CD4-positive, alpha-beta T cell (primary cell): Measurements from ENCODE around the gene CDC37L1. TPM values are rescaled to one million over a fixed set of nuclear protein-coding genes. Genes with fewer than 3 reads are reported as not detected.
A peak's percentile ranks its signal among the peaks of the same experiment; 100 is the strongest.

Experiments used
- ATAC-seq: fragments of 200-7000 bp; cut with Tn5 transposase; one replicate; pipeline ENCODE4 v1.10.0; 2022; ENCODE audit warnings: mild to moderate bottlenecking; ENCODE audit not compliant: poor library complexity
- CTCF ChIA-PET: fragments of 350-600 bp; sonication (Branson Sonifier 250); formaldehyde crosslinking; loops from one replicate; lab custom pipeline; 2021; ENCODE audit warnings: antibody characterized with exemption, inconsistent platforms; lab: Charles Lee
- POLR2A ChIA-PET: fragments of 350-600 bp; sonication (Branson Sonifier 250); formaldehyde crosslinking; loops from one replicate; lab custom pipeline; 2021; ENCODE audit warnings: antibody characterized with exemption, inconsistent platforms; lab: Charles Lee
- DNase-seq, 14 experiments: peaks; one replicate each; pipeline ENCODE4 v3.0.0-alpha.2; 2013 to 2020; ENCODE audit warnings: mixed read lengths in 2 of 14
- H3K27ac ChIP-seq, 2 donors: one replicate each; pipeline versions ENCODE4 v1.5.1 to v1.7.0; 2013; ENCODE audit warnings: low read length in 2 of 2, low read depth in 1 of 2, mild to moderate bottlenecking in 1 of 2
- H3K27me3 ChIP-seq, 2 experiments: 1 replicate in 1 of 2; 2 replicates in 1 of 2; pipeline versions ENCODE4 v1.6.1 to v1.7.0; 2013; ENCODE audit warnings: low read length in 2 of 2, control low read depth in 1 of 2, mild to moderate bottlenecking in 1 of 2, moderate library complexity in 1 of 2; ENCODE audit not compliant: insufficient read depth in 2 of 2, control insufficient read depth in 1 of 2
- H3K36me3 ChIP-seq: one replicate; pipeline ENCODE4 v1.6.1; 2013; ENCODE audit warnings: low read length, control low read depth; ENCODE audit not compliant: insufficient read depth
- H3K4me1 ChIP-seq: one replicate; pipeline ENCODE4 v1.6.1; 2013; ENCODE audit warnings: low read length, control low read depth; ENCODE audit not compliant: insufficient read depth
- H3K4me3 ChIP-seq: one replicate; pipeline ENCODE4 v1.5.1; 2013; ENCODE audit warnings: mild to moderate bottlenecking, low read length, moderate library complexity
- H3K9me3 ChIP-seq, 2 experiments: 1 replicate in 1 of 2; 2 replicates in 1 of 2; pipeline versions ENCODE4 v1.6.1 to v1.7.0; 2013; ENCODE audit warnings: low read length in 2 of 2, mild to moderate bottlenecking in 2 of 2, control low read depth in 1 of 2, moderate library complexity in 1 of 2; ENCODE audit not compliant: control insufficient read depth in 1 of 2, insufficient read depth in 1 of 2
- H3K27ac Mint-ChIP-seq: one replicate; pipeline ENCODE4 v1.8.0; 2020; ENCODE audit warnings: mixed read lengths
- H3K27me3 Mint-ChIP-seq: one replicate; pipeline ENCODE4 v1.8.0; 2021; ENCODE audit warnings: mixed read lengths
- H3K36me3 Mint-ChIP-seq: one replicate; pipeline ENCODE4 v1.8.0; 2021; ENCODE audit warnings: low read depth, mixed read lengths
- H3K4me1 Mint-ChIP-seq: one replicate; pipeline ENCODE4 v1.8.0; 2021; ENCODE audit warnings: low read depth, mixed read lengths
- H3K4me3 Mint-ChIP-seq: one replicate; pipeline ENCODE4 v1.8.0; 2020; ENCODE audit warnings: mild to moderate bottlenecking, mixed read lengths
- H3K9me3 Mint-ChIP-seq: one replicate; pipeline ENCODE4 v1.8.0; 2020; ENCODE audit warnings: mixed read lengths
- intact Hi-C, 2 experiments: fragments of 100-400 bp; cut with DNase I in 1 of 2; cut with micrococcal nuclease in 1 of 2; formaldehyde crosslinking; loops; one replicate each; pipeline versions ENCODE4 v1.15.1 to v1.9.0; 2023 to 2025; cut with DNase I, micrococcal nuclease
- total RNA-seq, 174 experiments: library from RNA in 2 of 174; stranded (reverse) in 2 of 174; gene quantifications; one replicate each; pipeline ENCODE4 v1.2.3 and lab custom pipeline; 2021 to 2026
- TF ChIP-seq, protein P1 (sequence below): fragments of 200-600 bp; IDR thresholded peaks from one replicate; pipeline ENCODE4 v1.8.0; 2022; ENCODE audit warnings: antibody characterized with exemption, mild to moderate bottlenecking

The CDC37L1 gene
- total RNA-seq, 2 experiments from 2014 or later: 49.1 to 53.4 TPM

DNA sequence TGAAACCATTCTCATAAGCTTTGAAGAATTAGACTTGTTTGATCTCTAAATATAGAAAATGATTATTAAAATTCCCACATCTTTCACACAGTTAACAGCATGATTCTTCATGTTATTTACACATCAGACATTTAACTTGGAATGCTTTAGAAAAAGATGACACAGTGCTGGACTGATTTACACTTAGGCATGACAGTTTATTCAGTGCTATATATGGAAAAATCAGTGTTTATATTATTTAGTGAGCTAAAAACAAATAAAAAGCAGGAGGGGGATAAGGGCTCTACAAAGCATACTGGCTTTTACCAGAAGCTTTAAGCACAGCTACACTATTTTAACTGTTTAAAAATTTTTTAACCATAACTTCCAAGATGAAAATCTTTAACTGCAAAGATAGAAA lies 30.0 kb downstream of the CDC37L1 start:
- no peak overlapping the region for H3K27ac ChIP-seq
- Mint-ChIP-seq H3K4me1 (no peaks in the 10 kb centered on the region), H3K36me3 (peaks cover 69% of the 10 kb centered on the region), H3K27ac (no peak overlapping the region), H3K4me3 (no peak overlapping the region), H3K9me3 (no peaks in the 10 kb centered on the region), H3K27me3 (no peaks in the 10 kb centered on the region)
- POLR2A ChIA-PET: interaction anchor here (1.1 kb wide), 1 partner anchor 30 kb away, joined by 5 read pairs; the partner anchor contains the start of gene CDC37L1
- intact Hi-C loops: no loop called here
- TF ChIP-seq, protein P1, sequence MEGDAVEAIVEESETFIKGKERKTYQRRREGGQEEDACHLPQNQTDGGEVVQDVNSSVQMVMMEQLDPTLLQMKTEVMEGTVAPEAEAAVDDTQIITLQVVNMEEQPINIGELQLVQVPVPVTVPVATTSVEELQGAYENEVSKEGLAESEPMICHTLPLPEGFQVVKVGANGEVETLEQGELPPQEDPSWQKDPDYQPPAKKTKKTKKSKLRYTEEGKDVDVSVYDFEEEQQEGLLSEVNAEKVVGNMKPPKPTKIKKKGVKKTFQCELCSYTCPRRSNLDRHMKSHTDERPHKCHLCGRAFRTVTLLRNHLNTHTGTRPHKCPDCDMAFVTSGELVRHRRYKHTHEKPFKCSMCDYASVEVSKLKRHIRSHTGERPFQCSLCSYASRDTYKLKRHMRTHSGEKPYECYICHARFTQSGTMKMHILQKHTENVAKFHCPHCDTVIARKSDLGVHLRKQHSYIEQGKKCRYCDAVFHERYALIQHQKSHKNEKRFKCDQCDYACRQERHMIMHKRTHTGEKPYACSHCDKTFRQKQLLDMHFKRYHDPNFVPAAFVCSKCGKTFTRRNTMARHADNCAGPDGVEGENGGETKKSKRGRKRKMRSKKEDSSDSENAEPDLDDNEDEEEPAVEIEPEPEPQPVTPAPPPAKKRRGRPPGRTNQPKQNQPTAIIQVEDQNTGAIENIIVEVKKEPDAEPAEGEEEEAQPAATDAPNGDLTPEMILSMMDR: no peak
- peaks cover 28% of the 10 kb centered on the region for H3K36me3 ChIP-seq
- no peak for ATAC-seq
- no peaks in the 10 kb centered on the region for H3K4me1 ChIP-seq
- no peak overlapping the region for H3K4me3 ChIP-seq
- CTCF ChIA-PET: interaction anchor here (1.3 kb wide), 1 partner anchor 40 kb away, joined by 4 read pairs; no protein-coding TSS in a partner anchor
- DNase-seq: no peak
- no peaks in the 10 kb centered on the region for H3K27me3 ChIP-seq
- no peaks in the 10 kb centered on the region for H3K9me3 ChIP-seq

DNA sequence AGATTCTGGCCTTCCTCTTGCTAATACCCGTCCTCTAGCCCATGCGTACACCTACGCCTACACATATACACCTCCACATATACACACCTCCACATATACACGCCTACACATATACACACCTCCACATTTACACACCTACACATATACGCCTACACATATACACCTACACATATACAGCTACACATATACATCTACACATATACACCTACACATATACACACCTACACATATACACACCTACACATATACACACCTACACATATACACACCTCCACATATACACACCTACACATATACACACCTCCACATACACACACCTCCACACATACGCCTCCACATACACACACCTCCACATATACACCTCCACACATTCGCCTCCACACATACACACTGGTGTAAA lies 34.5 kb downstream of the CDC37L1 start:
- Histone ChIP-seq H3K36me3 (peaks cover 54% of the 10 kb centered on the region), H3K9me3 (no peaks in the 10 kb centered on the region), H3K27me3 (no peaks in the 10 kb centered on the region), H3K4me3 (no peak overlapping the region), H3K27ac (no peak overlapping the region), H3K4me1 (no peaks in the 10 kb centered on the region)
- ATAC-seq (no peak), DNase-seq (peak in 2 of 14 experiments; percentile 9 to 15)
- Mint-ChIP-seq H3K27ac (no peak overlapping the region), H3K4me3 (no peak overlapping the region), H3K27me3 (no peaks in the 10 kb centered on the region), H3K36me3 (peaks cover 69% of the 10 kb centered on the region), H3K4me1 (no peaks in the 10 kb centered on the region), H3K9me3 (no peaks in the 10 kb centered on the region)
- CTCF ChIA-PET: no interaction called here
- intact Hi-C loops: no loop called here
- TF ChIP-seq, protein P1: no peak
- POLR2A ChIA-PET: no interaction called here

DNA sequence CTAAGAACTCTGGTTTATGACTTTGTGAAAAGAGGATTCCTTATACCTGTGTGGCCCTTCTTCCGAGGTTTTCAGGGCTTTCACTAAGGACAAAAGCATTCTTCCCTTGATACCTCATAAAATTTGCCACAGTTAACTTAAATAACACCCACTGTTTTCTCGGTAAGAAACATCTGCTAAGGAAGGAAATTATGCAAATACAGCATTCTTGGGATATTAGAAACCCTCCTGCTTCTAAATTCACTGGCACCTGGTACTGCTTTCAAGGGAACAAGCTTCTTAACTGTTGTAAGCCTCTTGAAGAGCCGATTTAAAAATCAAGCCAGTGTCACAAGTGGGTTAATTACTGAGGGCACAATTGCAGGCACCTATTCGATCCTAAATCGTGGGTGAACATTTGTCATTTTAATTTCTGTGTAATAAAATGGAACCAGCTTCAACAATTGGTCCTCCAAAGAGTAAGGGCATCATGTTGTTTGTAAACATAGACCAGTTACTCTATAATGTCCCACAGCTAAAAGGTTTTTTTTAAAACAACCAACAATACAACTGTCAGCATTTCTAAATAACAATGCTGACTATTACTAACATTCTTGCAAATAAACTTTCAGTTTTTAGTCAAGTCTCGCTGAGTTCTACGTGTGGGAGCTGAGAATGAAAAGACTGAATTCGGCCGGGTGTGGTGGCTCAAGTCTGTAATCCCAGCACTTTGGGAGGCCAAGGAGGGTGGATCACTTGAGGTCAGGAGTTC lies 35.1 kb downstream of the CDC37L1 start:
- no peak overlapping the region for H3K27ac Mint-ChIP-seq
- no peaks in the 10 kb centered on the region for H3K9me3 ChIP-seq
- no peaks in the 10 kb centered on the region for H3K27me3 ChIP-seq
- no peak overlapping the region for H3K27ac ChIP-seq
- no peaks in the 10 kb centered on the region for H3K27me3 Mint-ChIP-seq
- DNase-seq (no peak), ATAC-seq (no peak)
- H3K4me1 Mint-ChIP-seq: no peaks in the 10 kb centered on the region
- H3K9me3 Mint-ChIP-seq: no peaks in the 10 kb centered on the region
- H3K36me3 Mint-ChIP-seq: peaks cover 69% of the 10 kb centered on the region
- H3K36me3 ChIP-seq: peaks cover 56% of the 10 kb centered on the region
- TF ChIP-seq, protein P1: no peak
- ChIA-PET CTCF (interaction anchor here (0.6 to 1.1 kb wide), 2 partner anchors 22 to 327 kb away, joined by 3 to 4 read pairs; no protein-coding TSS in a partner anchor), POLR2A (no interaction called here)
- intact Hi-C loops: no loop called here
- no peaks in the 10 kb centered on the region for H3K4me1 ChIP-seq
- no peak overlapping the region for H3K4me3 ChIP-seq
- H3K4me3 Mint-ChIP-seq: no peak overlapping the region
